Measurements from ENCODE around the gene PHKA2. TPM values are rescaled to one million over a fixed set of nuclear protein-coding genes. Genes with fewer than 3 reads are reported as not detected.

PHKA2 gene
- polyA plus RNA-seq, 1 experiment, result 12.3 TPM

- no peak for TF ChIP-seq CTCF (IDR thresholded peaks at IDR 0.05; ENCODE audit: low read depth, low read length)
- CTCF ChIA-PET, result no interaction called here
Observed at GRCh38 chrX:18920566-18920965, 63.3 kb downstream of the PHKA2 start.

GRCh38 chrX:18920079-18920478 is 63.8 kb downstream of the PHKA2 start:
- no peak for DNase-seq (ENCODE audit: low read depth, low spot score)
- POLR2A ChIA-PET, result no interaction called here
- H3K27ac ChIP-seq (ENCODE audit: low read depth, low read length), result no peak overlapping the region
- peaks cover 3% of the 10 kb centered on the region; the same call in 1 of the 2 replicates for H3K9me3 ChIP-seq (ENCODE audit: control insufficient read depth, insufficient read depth, low read length)
- H3K4me3 ChIP-seq (ENCODE audit: low read depth, low read length), result no peak overlapping the region
- CTCF ChIA-PET, result no interaction called here
- H3K27me3 ChIP-seq (ENCODE audit: control insufficient read depth, insufficient read depth, low read length), result no peaks in the 10 kb centered on the region
- no peak for TF ChIP-seq CTCF (IDR thresholded peaks at IDR 0.05; ENCODE audit: low read depth, low read length)

More at GRCh38 chrX:18920566-18920965, 63.3 kb downstream of the PHKA2 start:
- DNase-seq (ENCODE audit: low read depth, low spot score), result no peak
- H3K27ac ChIP-seq (ENCODE audit: low read depth, low read length), result no peak overlapping the region
- no peak overlapping the region for H3K4me3 ChIP-seq (ENCODE audit: low read depth, low read length)
- peaks cover 3% of the 10 kb centered on the region; the same call in 1 of the 2 replicates for H3K9me3 ChIP-seq (ENCODE audit: control insufficient read depth, insufficient read depth, low read length)
- H3K27me3 ChIP-seq (ENCODE audit: control insufficient read depth, insufficient read depth, low read length), result no peaks in the 10 kb centered on the region
- POLR2A ChIA-PET, result no interaction called here

- no peak for TF ChIP-seq CTCF (IDR thresholded peaks at IDR 0.05; ENCODE audit: low read depth, low read length)
- no peak for DNase-seq (ENCODE audit: low read depth, low spot score)
- H3K27ac ChIP-seq (ENCODE audit: low read depth, low read length), result no peak overlapping the region
- CTCF ChIA-PET, result interaction anchor here (1.0 kb wide), 1 partner anchor 416 kb away, joined by 3 read pairs; no protein-coding TSS in a partner anchor
- no peaks in the 10 kb centered on the region for H3K27me3 ChIP-seq (ENCODE audit: control insufficient read depth, insufficient read depth, low read length)
- peaks cover 3% of the 10 kb centered on the region; the same call in 1 of the 2 replicates for H3K9me3 ChIP-seq (ENCODE audit: control insufficient read depth, insufficient read depth, low read length)
- H3K4me3 ChIP-seq (ENCODE audit: low read depth, low read length), result no peak overlapping the region
- POLR2A ChIA-PET, result no interaction called here
Observed at GRCh38 chrX:18917831-18918230, 66.1 kb downstream of the PHKA2 start.

- no peaks in the 10 kb centered on the region for H3K27me3 ChIP-seq (ENCODE audit: control insufficient read depth, insufficient read depth, low read length)
- H3K27ac ChIP-seq (ENCODE audit: low read depth, low read length), result no peak overlapping the region
- H3K9me3 ChIP-seq (ENCODE audit: control insufficient read depth, insufficient read depth, low read length), result no peaks in the 10 kb centered on the region
- POLR2A ChIA-PET, result no interaction called here
- no peak for TF ChIP-seq CTCF (IDR thresholded peaks at IDR 0.05; ENCODE audit: low read depth, low read length)
- H3K4me3 ChIP-seq (ENCODE audit: low read depth, low read length), result no peak overlapping the region
- DNase-seq (ENCODE audit: low read depth, low spot score), result no peak
- CTCF ChIA-PET, result no interaction called here
Observed at GRCh38 chrX:18906286-18906685, 77.6 kb downstream of the PHKA2 start.

- ChIA-PET POLR2A (no interaction called here), CTCF (no interaction called here)
- no peak overlapping the region for H3K4me3 ChIP-seq (ENCODE audit: low read depth, low read length)
- no peaks in the 10 kb centered on the region for H3K9me3 ChIP-seq (ENCODE audit: control insufficient read depth, insufficient read depth, low read length)
- no peak for TF ChIP-seq CTCF (IDR thresholded peaks at IDR 0.05; ENCODE audit: low read depth, low read length)
- no peaks in the 10 kb centered on the region for H3K27me3 ChIP-seq (ENCODE audit: control insufficient read depth, insufficient read depth, low read length)
- H3K27ac ChIP-seq (ENCODE audit: low read depth, low read length), result no peak overlapping the region
- no peak for DNase-seq (ENCODE audit: low read depth, low spot score)
Observed at GRCh38 chrX:18900401-18900976, 83.4 kb downstream of the PHKA2 start.
